HG03520 (cell line): ENCODE results near the gene JPH4.

ENCODE experiments used
- ATAC-seq: cut with Tn5 transposase; IDR thresholded peaks from one replicate; pipeline ENCODE4 v1.9.1; 2021; ENCODE audit warnings: mild to moderate bottlenecking, moderate library complexity; ENCODE audit not compliant: unreplicated experiment

The JPH4 gene

GRCh38 chr14:23533652-23534435 lies 44.7 kb downstream of the JPH4 start:
- no peak for ATAC-seq

GRCh38 chr14:23532658-23533057 lies 45.9 kb downstream of the JPH4 start:
- no peak for ATAC-seq

GRCh38 chr14:23531391-23531790 lies 47.2 kb downstream of the JPH4 start:
- ATAC-seq, result no peak

- no peak for ATAC-seq
These were observed 48.1 kb downstream of the JPH4 start for GRCh38 chr14:23530375-23531055.

- ATAC-seq, result no peak
These were observed 49.6 kb downstream of the JPH4 start for GRCh38 chr14:23529016-23529415.

- ATAC-seq, result no peak
These were observed 50.0 kb downstream of the JPH4 start for GRCh38 chr14:23528555-23528954.

- no peak for ATAC-seq
These were observed 53.0 kb downstream of the JPH4 start for GRCh38 chr14:23525611-23526010.

GRCh38 chr14:23524954-23525353 lies 53.6 kb downstream of the JPH4 start:
- no peak for ATAC-seq

GRCh38 chr14:23523229-23524016 lies 55.2 kb downstream of the JPH4 start:
- ATAC-seq, result no peak

- ATAC-seq, result no peak
These were observed 55.9 kb downstream of the JPH4 start for GRCh38 chr14:23522643-23523198.

GRCh38 chr14:23521785-23522640 lies 56.6 kb downstream of the JPH4 start:
- ATAC-seq, result no peak

- ATAC-seq, result no peak
These were observed 57.6 kb downstream of the JPH4 start for GRCh38 chr14:23520899-23521533.

GRCh38 chr14:23518709-23519108 lies 59.9 kb downstream of the JPH4 start:
- ATAC-seq, result no peak
